H1 (cell line): ENCODE results near the gene FBXL14. TPM values are rescaled to one million over a fixed set of nuclear protein-coding genes. Genes with fewer than 3 reads are reported as not detected.

ENCODE experiments used
- CTCF ChIA-PET: fragments of 300-600 bp; sonication (Branson Sonifier 250); formaldehyde crosslinking; loops from one replicate; lab custom pipeline; 2021; ENCODE audit not compliant: partially characterized antibody; lab: Charles Lee
- POLR2A ChIA-PET: fragments of 300-600 bp; sonication (Branson Sonifier 250); formaldehyde crosslinking; loops from one replicate; lab custom pipeline; 2021; ENCODE audit warnings: inconsistent platforms; ENCODE audit not compliant: partially characterized antibody; lab: Charles Lee
- DNase-seq, 2 experiments: peaks; one replicate each; pipeline versions ENCODE4 v3.0.0 to v3.0.0-alpha.2; 2010 to 2022; ENCODE audit warnings: low spot score in 2 of 2, low read depth in 1 of 2, mixed read lengths in 1 of 2
- FAIRE-seq: peaks from 2 replicates; lab custom pipeline; 2011; peaks lifted over from hg19 to GRCh38; lab: Jason Lieb, UNC
- H2AFZ ChIP-seq: 2 replicates; pipeline ENCODE4 v1.8.1; 2012; ENCODE audit warnings: low read length, inconsistent platforms
- H2AK5ac ChIP-seq: 2 replicates; pipeline ENCODE4 v1.6.1; 2013; ENCODE audit warnings: low read depth, low read length
- H2BK120ac ChIP-seq: replicated peaks from 2 replicates; pipeline ENCODE3; 2013; ENCODE audit warnings: low read depth, low read length, inconsistent platforms
- H2BK12ac ChIP-seq: 2 replicates; pipeline ENCODE4 v1.6.1; 2013; ENCODE audit warnings: low read depth, low read length
- H2BK15ac ChIP-seq: 2 replicates; pipeline ENCODE4 v1.6.1; 2013; ENCODE audit warnings: low read length
- H2BK20ac ChIP-seq: 2 replicates; pipeline ENCODE4 v1.6.1; 2013; ENCODE audit warnings: low read length
- H2BK5ac ChIP-seq: 2 replicates; pipeline ENCODE4 v1.6.1; 2013; ENCODE audit warnings: low read depth, low read length
- H3K14ac ChIP-seq: 2 replicates; pipeline ENCODE4 v1.6.1; 2013; ENCODE audit warnings: inconsistent platforms; ENCODE audit not compliant: insufficient read length
- H3K18ac ChIP-seq: 2 replicates; pipeline ENCODE4 v1.6.1; 2013; ENCODE audit warnings: low read length; ENCODE audit errors: extremely low read depth
- H3K23ac ChIP-seq: 2 replicates; pipeline ENCODE4 v1.6.1; 2013; ENCODE audit warnings: inconsistent platforms; ENCODE audit not compliant: insufficient read length
- H3K23me2 ChIP-seq: 2 replicates; pipeline ENCODE4 v1.6.1; 2013; ENCODE audit warnings: low read depth, low read length
- H3K27ac ChIP-seq: 2 replicates; pipeline ENCODE4 v1.6.1; 2011; ENCODE audit warnings: low read depth, low read length, inconsistent platforms
- H3K27me3 ChIP-seq, 4 experiments: replicated peaks in 1 of 4; 1 replicate in 1 of 4; 2 replicates in 3 of 4; pipeline versions ENCODE4 v1.6.1 to v1.8.1; 2011 to 2013; ENCODE audit warnings: low read length in 3 of 4, mild to moderate bottlenecking in 3 of 4, inconsistent platforms in 2 of 4, mixed read lengths in 2 of 4, moderate library complexity in 1 of 4; ENCODE audit not compliant: control insufficient read depth in 3 of 4, insufficient read depth in 3 of 4; ENCODE audit errors: extremely low read depth in 1 of 4
- H3K36me3 ChIP-seq, 4 experiments: 2 replicates each; pipeline versions ENCODE4 v1.6.1 to v1.8.1; 2011 to 2013; ENCODE audit warnings: mild to moderate bottlenecking in 4 of 4, low read length in 3 of 4, moderate library complexity in 2 of 4, control low read depth in 1 of 4, inconsistent platforms in 1 of 4; ENCODE audit not compliant: insufficient read depth in 4 of 4, control insufficient read depth in 2 of 4
- H3K4ac ChIP-seq: replicated peaks from 2 replicates; pipeline ENCODE3; 2013; ENCODE audit warnings: low read length, low read depth, mixed read lengths, inconsistent platforms; ENCODE audit not compliant: insufficient read length
- H3K4me1 ChIP-seq, 4 experiments: replicated peaks in 1 of 4; 1 replicate in 1 of 4; 2 replicates in 3 of 4; pipeline versions ENCODE4 v1.6.1 to v1.8.1; 2011 to 2013; ENCODE audit warnings: low read length in 3 of 4, inconsistent platforms in 2 of 4, mixed read lengths in 1 of 4; ENCODE audit not compliant: insufficient read depth in 4 of 4, control insufficient read depth in 3 of 4
- H3K4me2 ChIP-seq, 2 experiments: 2 replicates each; pipeline versions ENCODE4 v1.6.1 to v1.8.1; 2011 to 2013; ENCODE audit warnings: low read depth in 2 of 2, low read length in 2 of 2, control low read depth in 1 of 2, inconsistent platforms in 1 of 2, mild to moderate bottlenecking in 1 of 2; ENCODE audit not compliant: insufficient read depth in 1 of 2
- H3K4me3 ChIP-seq, 4 experiments: fragments of 200-600, 300-600 bp in 1 of 4; sonication (generic), shearing (Covaris generic), sonication (Bioruptor Twin) in 1 of 4; 2 replicates each; pipeline versions ENCODE4 v1.5.1 to v1.8.1; 2011 to 2016; ENCODE audit warnings: low read length in 4 of 4, low read depth in 3 of 4, control low read depth in 2 of 4, inconsistent platforms in 2 of 4, mild to moderate bottlenecking in 2 of 4, mixed read lengths in 1 of 4, moderate library complexity in 1 of 4; ENCODE audit not compliant: insufficient read depth in 2 of 4; ENCODE audit errors: extremely low read depth in 1 of 4
- H3K56ac ChIP-seq: replicated peaks from 2 replicates; pipeline ENCODE3; 2013; ENCODE audit warnings: low read depth, mild to moderate bottlenecking, mixed read lengths, low read length, inconsistent platforms; ENCODE audit not compliant: insufficient read length
- H3K79me1 ChIP-seq: 2 replicates; pipeline ENCODE4 v1.6.1; 2013; ENCODE audit warnings: low read depth, low read length, control low read depth
- H3K79me2 ChIP-seq, 2 experiments: 2 replicates each; pipeline versions ENCODE4 v1.6.1 to v1.8.1; 2012 to 2013; ENCODE audit warnings: low read length in 2 of 2, mild to moderate bottlenecking in 2 of 2, inconsistent platforms in 1 of 2; ENCODE audit not compliant: insufficient read depth in 2 of 2, control insufficient read depth in 1 of 2
- H3K9ac ChIP-seq, 4 experiments: replicated peaks in 1 of 4; 1 replicate in 1 of 4; 2 replicates in 3 of 4; pipeline versions ENCODE4 v1.6.1 to v1.8.1; 2011 to 2013; ENCODE audit warnings: low read depth in 3 of 4, low read length in 3 of 4, control low read depth in 2 of 4, mild to moderate bottlenecking in 2 of 4, moderate library complexity in 2 of 4, inconsistent platforms in 1 of 4; ENCODE audit errors: extremely low read depth in 1 of 4
- H3K9me3 ChIP-seq, 2 experiments: 2 replicates each; pipeline versions ENCODE4 v1.6.1 to v1.8.1; 2012 to 2013; ENCODE audit warnings: mild to moderate bottlenecking in 2 of 2, moderate library complexity in 2 of 2, control low read depth in 1 of 2, inconsistent platforms in 1 of 2, low read depth in 1 of 2, low read length in 1 of 2, mixed read lengths in 1 of 2; ENCODE audit not compliant: insufficient read depth in 2 of 2
- H4K20me1 ChIP-seq, 2 experiments: replicated peaks in 1 of 2; 2 replicates each; pipeline versions ENCODE3 to v1.8.1; 2011 to 2013; ENCODE audit warnings: inconsistent platforms in 2 of 2, low read length in 2 of 2, mild to moderate bottlenecking in 1 of 2; ENCODE audit not compliant: insufficient read depth in 2 of 2, control insufficient read depth in 1 of 2
- H4K5ac ChIP-seq: 2 replicates; pipeline ENCODE4 v1.6.1; 2013; ENCODE audit warnings: low read length, low read depth, mixed read lengths, inconsistent platforms; ENCODE audit not compliant: insufficient read length
- H4K8ac ChIP-seq: 2 replicates; pipeline ENCODE4 v1.8.0; 2013; ENCODE audit warnings: mild to moderate bottlenecking, moderate library complexity, low read length, inconsistent platforms; ENCODE audit not compliant: insufficient read depth; ENCODE audit errors: extremely low read depth
- H4K91ac ChIP-seq: replicated peaks from 2 replicates; pipeline ENCODE3; 2013; ENCODE audit warnings: low read length, mixed read lengths, inconsistent platforms; ENCODE audit not compliant: insufficient read length
- JUN ChIP-seq: IDR thresholded peaks from 2 replicates; pipeline ENCODE4 v1.6.1; 2011; ENCODE audit warnings: low read depth, mild to moderate bottlenecking, improper control_type of control experiment, low read length
- NRF1 ChIP-seq: IDR thresholded peaks from 2 replicates; pipeline ENCODE4 v1.6.1; 2011; ENCODE audit warnings: mild to moderate bottlenecking, low read depth, low read length, improper control_type of control experiment
- WGBS, 2 experiments: shearing (Covaris generic) in 1 of 2; methylation state at CpG; one replicate each; pipeline versions ENCODE4 v1.1.6 to v1.1.7; 2013 to 2015; ENCODE audit warnings: low lambda C conversion rate in 2 of 2, mixed read lengths in 2 of 2, inconsistent platforms in 1 of 2, low coverage in 1 of 2, missing lambda C conversion rate in 1 of 2; ENCODE audit not compliant: insufficient replicate concordance in 2 of 2, insufficient coverage in 1 of 2, insufficient read length in 1 of 2; ENCODE audit errors: extremely low coverage in 1 of 2, missing lambda C conversion rate in 1 of 2; 5-methylcytosine and 5-hydroxymethylcytosine counted together
- polyA plus RNA-seq, 7 experiments: library from polyadenylated mRNA; depleted of rRNA in 3 of 7; stranded (reverse) in 5 of 7; unstranded in 2 of 7; fragments of >200 nt in 5 of 7; fragments of 200-250 nt in 2 of 7; gene quantifications; 1 replicate in 5 of 7; 2 replicates in 1 of 7; 4 replicates in 1 of 7; pipeline versions ENCODE4 v1.2.1 to v1.2.3, GENCODE V29; 2011 to 2013; ENCODE audit warnings: missing spikeins in 2 of 7, mixed read lengths in 2 of 7
- total RNA-seq: library from RNA; stranded (reverse); fragmentation: NEBNext Ultra II Directional; extraction: Animal tissue kit (Norgen Biotek cat#: 25700); gene quantifications from 2 replicates; pipeline ENCODE4 v1.2.1, GENCODE V29; 2021
- TF ChIP-seq, protein P1 (sequence below): IDR thresholded peaks from 2 replicates; pipeline ENCODE4 v1.6.1; 2011; ENCODE audit warnings: low read length, improper control_type of control experiment

FBXL14 gene
- total and polyA plus RNA-seq, 2 of the 8 experiments (the other 6 are each of a cell fraction or from before 2014, with no cell fraction given) = 5.5 to 9.6 TPM

DNA sequence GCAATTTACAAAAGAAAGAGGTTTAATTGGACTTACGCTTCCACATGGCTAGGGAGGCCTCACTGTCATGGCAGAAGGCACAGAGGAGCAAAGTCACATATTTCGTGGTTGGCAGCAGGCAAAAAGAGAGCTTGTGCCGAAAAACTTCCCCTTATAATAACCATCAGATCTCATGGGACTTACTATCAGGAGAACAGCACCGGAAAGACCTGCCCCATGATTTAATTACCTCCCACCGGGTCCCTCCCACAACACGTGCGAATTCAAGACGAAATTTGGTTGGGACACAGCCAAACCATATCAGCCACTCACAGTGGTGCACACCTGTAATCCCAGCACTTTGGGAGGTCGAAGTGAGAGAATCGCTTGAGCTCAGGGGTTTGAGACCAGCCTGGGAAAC, 68.5 kb downstream of the FBXL14 start:
- H4K91ac ChIP-seq = no peak overlapping the region
- peak overlapping the region; percentile 52; the same call in 1 of the 2 replicates for H2BK12ac ChIP-seq
- H3K18ac ChIP-seq = no peak overlapping the region
- peaks cover 0 to 14% (median 8%) of the 10 kb centered on the region in 4 experiments; a peak in 6 of 7 replicates for H3K4me1 ChIP-seq
- H2AFZ ChIP-seq = no peak overlapping the region
- no peak overlapping the region for H3K27ac ChIP-seq
- H3K4ac ChIP-seq = no peak overlapping the region
- H3K23ac ChIP-seq = no peak overlapping the region
- peaks cover 2% of the 10 kb centered on the region; the same call in 1 of the 2 replicates for H3K23me2 ChIP-seq
- no peak for TF ChIP-seq NRF1
- no peak for TF ChIP-seq JUN
- TF ChIP-seq, protein P1, sequence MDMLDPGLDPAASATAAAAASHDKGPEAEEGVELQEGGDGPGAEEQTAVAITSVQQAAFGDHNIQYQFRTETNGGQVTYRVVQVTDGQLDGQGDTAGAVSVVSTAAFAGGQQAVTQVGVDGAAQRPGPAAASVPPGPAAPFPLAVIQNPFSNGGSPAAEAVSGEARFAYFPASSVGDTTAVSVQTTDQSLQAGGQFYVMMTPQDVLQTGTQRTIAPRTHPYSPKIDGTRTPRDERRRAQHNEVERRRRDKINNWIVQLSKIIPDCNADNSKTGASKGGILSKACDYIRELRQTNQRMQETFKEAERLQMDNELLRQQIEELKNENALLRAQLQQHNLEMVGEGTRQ = no peak
- H3K27me3 ChIP-seq = peaks cover 31 to 53% (median 40%) of the 10 kb centered on the region in 4 experiments
- H3K36me3 ChIP-seq = no peaks in the 10 kb centered on the region
- no peak overlapping the region for H3K9ac ChIP-seq
- WGBS, 2 experiments = 87% methylated on average over 10 of the region's 10 CpGs; no CpG with 5 or more reads in 1 of the 2 experiments
- ChIA-PET POLR2A (no interaction called here), CTCF (interaction anchor here (1.0 to 1.2 kb wide), 2 partner anchors 9 to 57 kb away, joined by 5 to 6 read pairs; no protein-coding TSS in a partner anchor)
- H3K9me3 ChIP-seq = no peaks in the 10 kb centered on the region
- no peak overlapping the region for H2BK20ac ChIP-seq
- no peaks in the 10 kb centered on the region for H3K79me2 ChIP-seq
- no peaks in the 10 kb centered on the region for H4K20me1 ChIP-seq
- no peak overlapping the region for H2BK15ac ChIP-seq
- no peak overlapping the region for H3K4me3 ChIP-seq
- FAIRE-seq (no peak), DNase-seq (no peak)
- H4K8ac ChIP-seq = no peak overlapping the region
- H3K56ac ChIP-seq = no peak overlapping the region
- no peak overlapping the region for H2BK5ac ChIP-seq
- no peak overlapping the region for H4K5ac ChIP-seq
- H3K14ac ChIP-seq = no peak overlapping the region
- no peak overlapping the region for H2AK5ac ChIP-seq
- no peaks in the 10 kb centered on the region for H3K79me1 ChIP-seq
- H2BK120ac ChIP-seq = no peak overlapping the region
- no peak overlapping the region for H3K4me2 ChIP-seq
